Measurements from ENCODE around the gene BOLA1.
"Not testable (repeated sequence)": the region's sequence is repeated elsewhere in the genome, so short reads cannot be mapped to it uniquely, and the experiment has no call there.

The BOLA1 gene

GRCh38 chr1:149886396-149887195, 12.8 kb upstream of the BOLA1 start:
- FAIRE-seq = peak; percentile 93
- peak; percentile 60 for DNase-seq (ENCODE audit: extremely low spot score, insufficient read length, low read depth)

GRCh38 chr1:149887196-149887455, 12.2 kb upstream of the BOLA1 start:
- not testable (repeated sequence) for FAIRE-seq; DNase-seq (ENCODE audit: extremely low spot score, insufficient read length, low read depth)

- FAIRE-seq (peak; percentile 86), DNase-seq (ENCODE audit: extremely low spot score, insufficient read length, low read depth) (peak; percentile 62)
Observed at GRCh38 chr1:149887456-149888246, 11.7 kb upstream of the BOLA1 start.

GRCh38 chr1:149888247-149888998, 10.9 kb upstream of the BOLA1 start:
- FAIRE-seq = no peak
- DNase-seq (ENCODE audit: extremely low spot score, insufficient read length, low read depth) = peak; percentile 42

GRCh38 chr1:149888999-149889289, 10.4 kb upstream of the BOLA1 start:
- FAIRE-seq (no peak), DNase-seq (ENCODE audit: extremely low spot score, insufficient read length, low read depth) (no peak)

GRCh38 chr1:149896575-149896974, 2.8 kb upstream of the BOLA1 start:
- FAIRE-seq (no peak), DNase-seq (ENCODE audit: extremely low spot score, insufficient read length, low read depth) (no peak)

GRCh38 chr1:149903836-149904491, 4.6 kb downstream of the BOLA1 start:
- FAIRE-seq (no peak), DNase-seq (ENCODE audit: extremely low spot score, insufficient read length, low read depth) (no peak)

- no peak for FAIRE-seq
Observed at GRCh38 chr1:149906570-149907075, 7.3 kb downstream of the BOLA1 start.

GRCh38 chr1:149914545-149914944, 15.2 kb downstream of the BOLA1 start:
- FAIRE-seq = no peak
- DNase-seq (ENCODE audit: extremely low spot score, insufficient read length, low read depth) = no peak

More at GRCh38 chr1:149906570-149907075, 7.3 kb downstream of the BOLA1 start:
- no peak for DNase-seq (ENCODE audit: extremely low spot score, insufficient read length, low read depth)

- FAIRE-seq (no peak), DNase-seq (ENCODE audit: extremely low spot score, insufficient read length, low read depth) (no peak)
Observed at GRCh38 chr1:149915429-149916192, 16.2 kb downstream of the BOLA1 start.

GRCh38 chr1:149916193-149916897, 17.0 kb downstream of the BOLA1 start:
- no peak for FAIRE-seq
- DNase-seq (ENCODE audit: extremely low spot score, insufficient read length, low read depth) = no peak

- DNase-seq (ENCODE audit: extremely low spot score, insufficient read length, low read depth) (no peak), FAIRE-seq (no peak)
Observed at GRCh38 chr1:149916898-149917252, 17.5 kb downstream of the BOLA1 start.

- DNase-seq (ENCODE audit: extremely low spot score, insufficient read length, low read depth) (no peak), FAIRE-seq (no peak)
Observed at GRCh38 chr1:149917571-149918144, 18.3 kb downstream of the BOLA1 start, which contains the start of gene SV2A. Gene SV2A (minus strand): TSS chr1:149917844. CDS start chr1:149913840, 4,004 bp downstream.

- FAIRE-seq (no peak), DNase-seq (ENCODE audit: extremely low spot score, insufficient read length, low read depth) (no peak)
Observed at GRCh38 chr1:149923626-149924025, 24.3 kb downstream of the BOLA1 start.

- FAIRE-seq (no peak), DNase-seq (ENCODE audit: extremely low spot score, insufficient read length, low read depth) (no peak)
Observed at GRCh38 chr1:149925345-149925744, 26.0 kb downstream of the BOLA1 start.

GRCh38 chr1:149925751-149926150, 26.4 kb downstream of the BOLA1 start:
- no peak for FAIRE-seq
- DNase-seq (ENCODE audit: extremely low spot score, insufficient read length, low read depth) = no peak

- FAIRE-seq (no peak), DNase-seq (ENCODE audit: extremely low spot score, insufficient read length, low read depth) (no peak)
Observed at GRCh38 chr1:149926296-149926695, 26.9 kb downstream of the BOLA1 start.

- DNase-seq (ENCODE audit: extremely low spot score, insufficient read length, low read depth) (no peak), FAIRE-seq (no peak)
Observed at GRCh38 chr1:149927056-149927562, 27.7 kb downstream of the BOLA1 start.
